Adrenal gland (tissue), 5 donors: Measurements from ENCODE around the gene TFDP1.

Experiments used
- CTCF ChIP-seq, 6 experiments: fragments of 450-650 bp in 4 of 6; fragments of 200-600 bp in 2 of 6; sonication (generic) in 1 of 6; IDR thresholded peaks; 1 replicate in 5 of 6; 2 replicates in 1 of 6; pipeline versions ENCODE4 v1.5.1 to v1.8.0; 2016 to 2021; ENCODE audit warnings: antibody characterized with exemption in 6 of 6, mild to moderate bottlenecking in 2 of 6, moderate library complexity in 1 of 6
- POLR2A ChIP-seq, 2 donors: fragments of 450-650 bp; IDR thresholded peaks; one replicate each; pipeline ENCODE4 v1.6.1; 2017; ENCODE audit warnings: antibody characterized with exemption in 2 of 2, mild to moderate bottlenecking in 2 of 2, moderate library complexity in 1 of 2
- donor health status: DM: no; HTN: no; CAD: no.

GRCh38 chr13:113544896-113545295 is 39.7 kb upstream of the TFDP1 start:
- TF ChIP-seq CTCF (IDR thresholded peaks at IDR 0.05): no peak
- no peak for TF ChIP-seq POLR2A (IDR thresholded peaks at IDR 0.05)
